SK-N-SH (cell line): ENCODE data around the gene TMEM92. TPM values are rescaled to one million over a fixed set of nuclear protein-coding genes. Genes with fewer than 3 reads are reported as not detected.
"Not testable (repeated sequence)": the region's sequence is repeated elsewhere in the genome, so short reads cannot be mapped to it uniquely, and the experiment has no call there.

ENCODE experiments used
- CTCF ChIA-PET: fragments of 300-600, 350-600 bp; formaldehyde crosslinking; extraction: SDS; loops from one replicate; lab custom pipeline; 2021; lab: Yijun Ruan, JAX
- POLR2A ChIA-PET: fragments of 350-600 bp; sonication (Branson Sonifier 250); formaldehyde crosslinking; extraction: SDS; loops from one replicate; lab custom pipeline; 2020; ENCODE audit warnings: antibody characterized with exemption, inconsistent platforms; lab: Yijun Ruan, JAX
- DNase-seq: peaks from one replicate; pipeline ENCODE4 v3.0.0; 2012
- H2AFZ ChIP-seq: fragments of 200-600 bp; sonication (generic); 2 replicates; pipeline ENCODE4 v1.8.1; 2016; ENCODE audit warnings: antibody characterized with exemption, mild to moderate bottlenecking, low read depth
- H3F3A ChIP-seq: fragments of 200-600 bp; sonication (generic); replicated peaks from 2 replicates; pipeline ENCODE3; 2016; ENCODE audit warnings: antibody characterized with exemption, mild to moderate bottlenecking; ENCODE audit not compliant: insufficient read depth
- H3K27ac ChIP-seq, 2 experiments: fragments of 200-500 bp in 1 of 2; fragments of 200-600 bp in 1 of 2; sonication (Bioruptor generic) in 1 of 2; sonication (generic), shearing (Covaris generic) in 1 of 2; 2 replicates each; pipeline versions ENCODE4 v1.5.1 to v1.6.1; 2014 to 2016; ENCODE audit warnings: low read depth in 2 of 2, inconsistent platforms in 1 of 2, low read length in 1 of 2, mild to moderate bottlenecking in 1 of 2, mixed read lengths in 1 of 2
- H3K27me3 ChIP-seq: fragments of 200-600 bp; sonication (generic), shearing (Covaris generic); 2 replicates; pipeline ENCODE4 v1.6.1; 2016; ENCODE audit warnings: mixed run types; ENCODE audit not compliant: insufficient read depth
- H3K36me3 ChIP-seq, 2 experiments: fragments of 200-500 bp in 1 of 2; fragments of 200-600 bp in 1 of 2; sonication (Bioruptor generic) in 1 of 2; sonication (generic) in 1 of 2; replicated peaks in 1 of 2; 2 replicates each; pipeline versions ENCODE3 to v1.5.1; 2014 to 2016; ENCODE audit warnings: low read length in 1 of 2, mild to moderate bottlenecking in 1 of 2; ENCODE audit not compliant: insufficient read depth in 2 of 2, control insufficient read depth in 1 of 2
- H3K4me1 ChIP-seq, 2 experiments: fragments of 200-500 bp in 1 of 2; fragments of 200-600 bp in 1 of 2; sonication (Bioruptor generic) in 1 of 2; sonication (generic), shearing (Covaris generic) in 1 of 2; 2 replicates each; pipeline versions ENCODE4 v1.5.1 to v1.6.1; 2014 to 2016; ENCODE audit warnings: low read depth in 1 of 2, low read length in 1 of 2, mixed run types in 1 of 2; ENCODE audit not compliant: insufficient read depth in 2 of 2, control insufficient read depth in 1 of 2
- H3K4me2 ChIP-seq: fragments of 200-600 bp; sonication (generic), shearing (Covaris generic); 2 replicates; pipeline ENCODE4 v1.6.1; 2017; ENCODE audit warnings: mixed run types
- H3K4me3 ChIP-seq, 2 experiments: fragments of 200-500 bp in 1 of 2; fragments of 200-600 bp in 1 of 2; sonication (Bioruptor generic) in 1 of 2; sonication (generic), shearing (Covaris generic) in 1 of 2; 2 replicates each; pipeline versions ENCODE4 v1.5.1 to v1.8.1; 2014 to 2016; ENCODE audit warnings: low read depth in 2 of 2, inconsistent platforms in 1 of 2, low read length in 1 of 2, mild to moderate bottlenecking in 1 of 2, mixed read lengths in 1 of 2, moderate library complexity in 1 of 2
- H3K79me2 ChIP-seq: fragments of 200-600 bp; sonication (generic); 2 replicates; pipeline ENCODE4 v1.8.1; 2017; ENCODE audit warnings: mild to moderate bottlenecking; ENCODE audit not compliant: insufficient read depth
- H3K9ac ChIP-seq: fragments of 200-600 bp; sonication (generic); 2 replicates; pipeline ENCODE4 v1.6.1; 2017; ENCODE audit warnings: mixed run types
- H3K9me2 ChIP-seq: fragments of 200-600 bp; sonication (generic); 2 replicates; pipeline ENCODE4 v1.6.1; 2017; ENCODE audit warnings: mixed run types
- H3K9me3 ChIP-seq: fragments of 200-600 bp; sonication (generic); 2 replicates; pipeline ENCODE4 v1.6.1; 2017; ENCODE audit warnings: mixed run types, mild to moderate bottlenecking, moderate library complexity
- H4K20me1 ChIP-seq: fragments of 200-600 bp; sonication (generic); 2 replicates; pipeline ENCODE4 v1.6.1; 2017; ENCODE audit warnings: mild to moderate bottlenecking, mixed run types; ENCODE audit not compliant: insufficient read depth
- GABPA ChIP-seq: IDR thresholded peaks from 2 replicates; pipeline ENCODE4 v1.4.0; 2012; ENCODE audit warnings: low read depth, mild to moderate bottlenecking
- JUND ChIP-seq: IDR thresholded peaks from 2 replicates; pipeline ENCODE4 v1.4.0; 2012
- TCF12 ChIP-seq: IDR thresholded peaks from 2 replicates; pipeline ENCODE4 v1.4.0; 2012
- YY1 ChIP-seq: IDR thresholded peaks from 2 replicates; pipeline ENCODE4 v1.4.0; 2012; ENCODE audit warnings: low read depth, mild to moderate bottlenecking
- WGBS: methylation state at CpG from one replicate; pipeline ENCODE4 v1.1.6; 2017; ENCODE audit warnings: low lambda C conversion rate; 5-methylcytosine and 5-hydroxymethylcytosine counted together
- polyA plus RNA-seq, 3 experiments: library from polyadenylated mRNA; depleted of rRNA; stranded (reverse); fragments of >200 nt; gene quantifications; 2 replicates each; pipeline ENCODE4 v1.2.3, GENCODE V29; 2012
- TF ChIP-seq, protein P1 (sequence below): fragments of 150-350 bp; IDR thresholded peaks from 2 replicates; pipeline ENCODE4 v1.6.1; 2017; ENCODE audit warnings: antibody characterized with exemption, low read length, low read depth, borderline replicate concordance

Gene TMEM92
- polyA plus RNA-seq, 1 of the 3 experiments (the other 2 are of a cell fraction): 0.46 TPM

DNA sequence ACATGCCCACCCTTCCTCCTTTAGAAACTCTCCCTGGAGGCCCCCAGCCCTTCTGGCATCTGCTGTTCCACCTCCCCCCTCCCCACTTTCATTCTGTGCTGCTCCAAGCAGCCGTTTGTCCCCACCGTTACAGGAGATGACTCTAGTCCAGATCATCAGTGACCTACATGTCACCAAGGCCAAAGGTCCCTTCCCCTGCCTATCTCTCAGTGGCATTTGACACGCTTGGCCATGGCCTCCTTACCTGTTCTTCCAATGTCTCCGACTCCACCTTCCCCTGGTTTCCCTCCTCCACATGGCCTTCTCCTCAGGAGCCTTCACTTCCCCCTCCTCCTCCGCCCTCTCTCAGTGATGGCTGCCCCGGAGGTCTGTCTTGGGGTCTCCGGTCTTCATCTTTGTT lies 9.4 kb downstream of the TMEM92 start:
- peaks cover 7 to 24% of the 10 kb centered on the region in 2 experiments; a peak in 3 of 4 replicates for H3K4me1 ChIP-seq
- H3K27ac ChIP-seq: no peak overlapping the region
- H2AFZ ChIP-seq: no peak overlapping the region
- no peak for TF ChIP-seq JUND
- TF ChIP-seq GABPA: no peak
- no peak for TF ChIP-seq YY1
- H3K9me3 ChIP-seq: no peaks in the 10 kb centered on the region
- POLR2A ChIA-PET: no interaction called here
- H3F3A ChIP-seq: peaks cover 11% of the 10 kb centered on the region
- no peaks in the 10 kb centered on the region for H4K20me1 ChIP-seq
- no peaks in the 10 kb centered on the region for H3K9me2 ChIP-seq
- H3K36me3 ChIP-seq: peaks cover 0 to 4% of the 10 kb centered on the region in 2 experiments
- DNase-seq: no peak
- no peak overlapping the region for H3K4me2 ChIP-seq
- no peak overlapping the region for H3K4me3 ChIP-seq
- 92% methylated on average over 7 of the region's 7 CpGs for WGBS
- CTCF ChIA-PET: interaction anchor here (1.9 to 53.3 kb wide), 4 partner anchors 10 to 86 kb away, joined by 6 to 2150 read pairs (median 188); partner anchors contain the start of gene COL1A1
- peaks cover 10% of the 10 kb centered on the region; the same call in 1 of the 2 replicates for H3K79me2 ChIP-seq
- H3K9ac ChIP-seq: no peak overlapping the region
- H3K27me3 ChIP-seq: no peaks in the 10 kb centered on the region

GRCh38 chr17:50285941-50286340 lies 11.7 kb downstream of the TMEM92 start:
- Histone ChIP-seq H3K27me3 (no peaks in the 10 kb centered on the region), H3K9me2 (no peaks in the 10 kb centered on the region), H3F3A (peaks cover 18% of the 10 kb centered on the region), H3K4me1 (peaks cover 2 to 27% of the 10 kb centered on the region in 2 experiments; a peak in 3 of 4 replicates), H3K27ac (no peak overlapping the region), H3K79me2 (peaks cover 12% of the 10 kb centered on the region; the same call in 1 of the 2 replicates), H3K4me3 (no peak overlapping the region), H4K20me1 (no peaks in the 10 kb centered on the region), H3K36me3 (peaks cover 0 to 4% of the 10 kb centered on the region in 2 experiments), H3K4me2 (no peak overlapping the region)
- 84% methylated on average over 3 of the region's 3 CpGs for WGBS
- CTCF ChIA-PET: interaction anchor here (0.8 to 53.3 kb wide), 8 partner anchors 8 to 192 kb away, joined by 3 to 2150 read pairs (median 8); partner anchors contain the start of gene COL1A1
- POLR2A ChIA-PET: no interaction called here
- no peak for DNase-seq
- TF ChIP-seq, protein P1, sequence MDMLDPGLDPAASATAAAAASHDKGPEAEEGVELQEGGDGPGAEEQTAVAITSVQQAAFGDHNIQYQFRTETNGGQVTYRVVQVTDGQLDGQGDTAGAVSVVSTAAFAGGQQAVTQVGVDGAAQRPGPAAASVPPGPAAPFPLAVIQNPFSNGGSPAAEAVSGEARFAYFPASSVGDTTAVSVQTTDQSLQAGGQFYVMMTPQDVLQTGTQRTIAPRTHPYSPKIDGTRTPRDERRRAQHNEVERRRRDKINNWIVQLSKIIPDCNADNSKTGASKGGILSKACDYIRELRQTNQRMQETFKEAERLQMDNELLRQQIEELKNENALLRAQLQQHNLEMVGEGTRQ: no peak
- TF ChIP-seq TCF12: no peak
- TF ChIP-seq, all 33 proteins: peak for 0
- Histone ChIP-seq H3K9me3 (no peaks in the 10 kb centered on the region), H2AFZ (no peak overlapping the region), H3K9ac (no peak overlapping the region)

- POLR2A ChIA-PET, H2AFZ ChIP-seq, H3K9ac ChIP-seq, H3K27me3 ChIP-seq, H3K9me3 ChIP-seq, H3K36me3 ChIP-seq, H4K20me1 ChIP-seq, H3K4me3 ChIP-seq, H3K9me2 ChIP-seq, H3K4me2 ChIP-seq, DNase-seq, H3K27ac ChIP-seq: not testable (repeated sequence)
- H3K4me1 ChIP-seq: peaks cover 0 to 27% of the 10 kb centered on the region in 2 experiments; a peak in 3 of 4 replicates
- peaks cover 12% of the 10 kb centered on the region; the same call in 1 of the 2 replicates for H3K79me2 ChIP-seq
- WGBS: 90% methylated on average over 7 of the region's 7 CpGs
- H3F3A ChIP-seq: peaks cover 16% of the 10 kb centered on the region
- CTCF ChIA-PET: interaction anchor here (2.1 to 53.3 kb wide), 6 partner anchors 9 to 126 kb away, joined by 6 to 2150 read pairs (median 198); partner anchors contain the start of genes COL1A1, SGCA and TMEM92
These were observed 13.0 kb downstream of the TMEM92 start for GRCh38 chr17:50287302-50287701.
